ENCODE results near the gene DPF3. TPM values are rescaled to one million over a fixed set of nuclear protein-coding genes. Genes with fewer than 3 reads are reported as not detected.

DPF3 gene
- total and polyA plus RNA-seq, 2 donors, result 0.71 to 2.2 TPM

DNA sequence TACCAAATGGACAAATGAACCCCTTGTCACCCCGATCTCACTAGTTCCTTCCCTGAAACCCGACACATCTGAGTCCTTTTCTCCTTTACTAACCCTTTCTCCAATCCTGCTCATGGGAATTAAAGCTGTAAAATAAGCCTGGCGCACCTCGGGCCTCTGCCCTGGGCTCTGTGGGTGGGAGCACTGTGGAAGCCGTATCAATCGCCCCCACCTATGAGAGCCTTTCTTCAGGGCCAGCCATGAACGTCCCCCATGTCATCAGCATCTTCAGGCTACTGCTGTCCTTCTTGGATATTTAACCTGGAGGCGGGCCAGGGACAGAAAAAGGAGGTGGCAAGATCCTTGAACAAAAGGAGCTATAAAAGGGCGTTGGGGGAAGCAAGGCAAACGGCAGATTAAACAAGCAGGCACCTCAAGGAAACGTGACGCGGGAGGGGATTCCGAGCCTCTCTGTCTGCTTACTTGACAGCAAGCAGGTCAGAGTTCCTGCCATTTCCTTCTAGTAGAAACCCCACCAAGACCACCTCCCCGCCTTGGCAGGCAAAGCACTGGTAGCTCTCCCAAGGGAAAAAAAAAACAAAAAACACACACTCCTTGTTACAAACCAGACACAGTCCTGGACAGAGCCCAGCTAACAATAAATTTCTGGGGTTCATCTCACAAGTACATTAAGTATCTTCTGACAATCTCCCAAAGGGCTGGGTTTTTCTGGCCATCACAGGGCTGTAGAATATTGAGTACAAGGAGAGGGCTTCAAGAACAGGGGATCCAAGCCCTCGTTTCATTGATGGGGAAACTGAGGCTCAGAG is 62.9 kb downstream of the DPF3 start:
- Histone ChIP-seq H3K4me3 (ENCODE audit: low read depth, low read length) (no peak overlapping the region), H3K36me3 (ENCODE audit: insufficient read depth) (no peaks in the 10 kb centered on the region), H3K27ac (ENCODE audit: low read depth) (no peak overlapping the region), H3K4me1 (ENCODE audit: insufficient read depth) (no peaks in the 10 kb centered on the region)
- DNase-seq (ENCODE audit: extremely low spot score), result no peak
- 20% methylated on average over 16 of the region's 16 CpGs for WGBS

DNA sequence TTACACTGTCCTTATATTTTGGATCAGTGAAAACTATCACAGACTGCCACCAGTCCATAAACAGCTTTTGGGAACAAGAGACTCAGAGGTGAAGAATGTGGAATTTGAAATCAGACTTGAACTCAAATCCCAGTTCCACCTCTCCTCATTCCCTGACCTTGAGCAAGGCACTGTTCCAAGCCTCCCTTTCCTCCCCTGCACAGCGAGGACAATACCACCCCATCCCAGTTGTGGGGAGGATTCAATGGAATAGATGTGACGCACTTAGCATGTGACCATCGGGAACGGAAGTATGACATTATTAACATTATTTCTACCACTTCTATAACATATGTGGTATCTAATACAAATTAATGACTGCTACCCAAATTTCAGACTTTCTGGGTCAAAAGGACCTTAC is 63.5 kb downstream of the DPF3 start:
- Histone ChIP-seq H3K36me3 (ENCODE audit: insufficient read depth) (no peaks in the 10 kb centered on the region), H3K4me3 (ENCODE audit: low read depth, low read length) (no peak overlapping the region), H3K4me1 (ENCODE audit: insufficient read depth) (no peaks in the 10 kb centered on the region), H3K27ac (ENCODE audit: low read depth) (no peak overlapping the region)
- 80% methylated on average over 4 of the region's 4 CpGs for WGBS
- DNase-seq (ENCODE audit: extremely low spot score), result no peak

DNA sequence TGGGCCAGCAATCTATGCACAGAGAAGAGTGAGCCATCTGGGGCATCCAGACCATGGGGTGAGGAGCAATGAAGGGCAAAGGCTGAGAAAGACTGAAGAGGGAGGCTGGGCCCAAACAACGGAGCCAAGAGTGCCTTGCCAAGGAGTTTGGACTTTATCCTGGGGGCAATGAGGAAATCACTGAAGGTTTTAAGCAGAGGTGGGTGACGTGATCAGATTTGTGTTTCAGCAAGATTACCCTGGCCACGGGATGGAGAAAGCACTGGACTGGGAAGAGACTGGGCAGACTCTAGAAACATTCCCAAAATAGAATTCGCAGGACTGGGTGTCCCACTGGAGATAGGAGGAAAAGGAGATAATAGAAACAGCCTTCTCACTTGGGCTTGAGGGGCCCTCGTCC is 65.3 kb downstream of the DPF3 start:
- DNase-seq (ENCODE audit: extremely low spot score), result no peak
- H3K27ac ChIP-seq (ENCODE audit: low read depth), result no peak overlapping the region
- WGBS, result 70% methylated on average over 5 of the region's 5 CpGs

DNA sequence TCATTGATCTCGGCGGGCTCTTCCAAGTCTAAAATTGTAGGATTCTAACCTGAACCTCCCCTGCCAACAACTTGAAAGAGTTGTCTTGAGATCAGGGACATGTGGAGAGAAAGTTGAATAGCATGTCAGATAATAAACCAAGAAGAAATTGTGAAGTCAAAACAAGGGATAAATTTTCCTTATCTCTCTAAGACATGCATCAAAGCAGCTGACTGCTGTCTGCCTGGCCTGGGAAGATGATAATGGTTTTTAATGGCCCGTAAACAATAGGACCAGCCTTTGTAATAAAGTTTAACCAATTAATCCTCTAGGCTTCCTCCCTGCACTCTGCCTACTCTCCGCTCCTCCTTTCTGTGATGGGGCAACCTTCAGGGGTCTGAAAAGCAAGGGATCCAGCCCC is 67.9 kb downstream of the DPF3 start:
- H3K4me1 ChIP-seq (ENCODE audit: insufficient read depth), result no peaks in the 10 kb centered on the region
- 42% methylated on average over 4 of the region's 4 CpGs for WGBS
- no peaks in the 10 kb centered on the region for H3K36me3 ChIP-seq (ENCODE audit: insufficient read depth)
- DNase-seq (ENCODE audit: extremely low spot score), result no peak
- H3K27ac ChIP-seq (ENCODE audit: low read depth), result no peak overlapping the region
- H3K4me3 ChIP-seq (ENCODE audit: low read depth, low read length), result no peak overlapping the region

More for the DNA sequence above, 65.3 kb downstream of the DPF3 start:
- no peaks in the 10 kb centered on the region for H3K4me1 ChIP-seq (ENCODE audit: insufficient read depth)
- no peaks in the 10 kb centered on the region for H3K36me3 ChIP-seq (ENCODE audit: insufficient read depth)
- H3K4me3 ChIP-seq (ENCODE audit: low read depth, low read length), result no peak overlapping the region

DNA sequence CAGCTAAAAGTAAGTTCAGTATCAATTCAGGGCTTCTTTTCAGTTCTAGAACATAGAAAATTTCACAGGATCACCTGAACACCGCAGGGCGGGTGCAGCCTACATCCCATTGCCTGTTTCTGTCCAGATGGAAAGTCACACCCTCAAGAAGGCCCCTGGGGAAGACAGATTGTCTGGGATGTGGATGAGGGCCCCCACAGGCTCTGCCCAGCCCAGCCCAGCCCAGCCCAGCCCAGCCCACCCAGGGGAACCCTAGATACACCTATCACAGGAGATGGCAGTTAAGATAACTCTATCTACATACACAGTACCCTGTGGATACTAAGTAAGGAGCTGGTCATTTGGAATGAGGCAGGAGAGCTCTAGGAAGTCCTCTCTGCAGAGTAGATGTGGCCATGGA is 68.4 kb downstream of the DPF3 start:
- WGBS, result 94% methylated on average over 2 of the region's 2 CpGs
- Histone ChIP-seq H3K27ac (ENCODE audit: low read depth) (no peak overlapping the region), H3K4me1 (ENCODE audit: insufficient read depth) (no peaks in the 10 kb centered on the region), H3K4me3 (ENCODE audit: low read depth, low read length) (no peak overlapping the region), H3K36me3 (ENCODE audit: insufficient read depth) (no peaks in the 10 kb centered on the region)
- no peak for DNase-seq (ENCODE audit: extremely low spot score)

DNA sequence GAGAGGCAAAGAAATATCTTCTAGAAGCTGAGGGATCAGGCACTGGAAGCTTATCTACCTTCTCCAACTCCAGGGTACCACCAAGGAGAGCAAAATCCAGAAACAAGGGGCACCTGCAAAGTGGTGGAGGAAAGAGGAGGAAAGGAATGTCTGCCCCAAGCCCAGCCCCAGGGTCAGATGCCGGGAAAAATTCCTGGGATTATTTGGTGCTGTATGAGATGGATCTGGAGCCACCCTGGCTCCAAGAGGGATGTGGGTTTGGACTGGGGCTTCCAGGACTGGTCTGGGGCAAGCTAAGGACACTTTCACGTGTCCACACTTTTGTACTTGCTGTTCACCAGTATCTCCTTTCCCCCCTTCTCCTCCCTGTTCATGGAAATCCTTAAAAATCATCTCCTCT is 69.8 kb downstream of the DPF3 start:
- 78% methylated on average over 2 of the region's 2 CpGs for WGBS
- H3K27ac ChIP-seq (ENCODE audit: low read depth), result no peak overlapping the region
- DNase-seq (ENCODE audit: extremely low spot score), result no peak
- no peaks in the 10 kb centered on the region for H3K4me1 ChIP-seq (ENCODE audit: insufficient read depth)
- no peaks in the 10 kb centered on the region for H3K36me3 ChIP-seq (ENCODE audit: insufficient read depth)
- no peak overlapping the region for H3K4me3 ChIP-seq (ENCODE audit: low read depth, low read length)

DNA sequence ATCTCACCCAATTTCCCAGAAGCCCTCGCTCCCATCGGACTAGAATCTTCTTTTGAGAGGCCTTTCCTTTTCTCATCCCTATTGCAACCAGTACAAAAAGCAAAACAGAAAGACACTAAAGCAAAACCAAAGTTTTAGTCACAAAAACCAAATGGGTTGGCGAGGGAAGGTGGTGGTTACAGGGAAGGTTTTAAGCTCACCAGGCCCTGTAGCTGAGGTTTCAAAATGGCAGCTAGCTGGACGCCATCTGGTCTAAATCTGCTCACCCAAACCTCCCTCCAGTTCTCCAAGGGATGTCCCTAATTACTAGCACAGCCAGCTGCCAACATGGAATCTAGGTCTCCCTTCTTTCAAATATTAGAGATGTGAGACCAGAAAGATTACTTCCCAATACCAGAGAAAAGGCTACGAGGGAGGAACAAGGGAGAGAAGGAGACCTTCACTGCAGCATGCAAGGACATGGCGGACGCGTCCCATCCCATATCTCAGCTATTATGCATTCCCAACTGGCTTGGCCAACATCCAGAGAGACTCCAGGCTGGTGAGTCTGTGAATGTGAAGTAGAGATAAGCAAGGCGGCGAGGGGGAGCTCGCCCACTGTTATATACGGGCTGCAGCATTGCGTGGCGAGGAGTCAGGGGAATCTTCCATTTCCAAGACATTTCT is 70.8 kb downstream of the DPF3 start:
- no peak overlapping the region for H3K4me3 ChIP-seq (ENCODE audit: low read depth, low read length)
- 53% methylated on average over 14 of the region's 14 CpGs for WGBS
- no peaks in the 10 kb centered on the region for H3K36me3 ChIP-seq (ENCODE audit: insufficient read depth)
- H3K4me1 ChIP-seq (ENCODE audit: insufficient read depth), result no peaks in the 10 kb centered on the region
- H3K27ac ChIP-seq (ENCODE audit: low read depth), result no peak overlapping the region
- no peak for DNase-seq (ENCODE audit: extremely low spot score)

DNA sequence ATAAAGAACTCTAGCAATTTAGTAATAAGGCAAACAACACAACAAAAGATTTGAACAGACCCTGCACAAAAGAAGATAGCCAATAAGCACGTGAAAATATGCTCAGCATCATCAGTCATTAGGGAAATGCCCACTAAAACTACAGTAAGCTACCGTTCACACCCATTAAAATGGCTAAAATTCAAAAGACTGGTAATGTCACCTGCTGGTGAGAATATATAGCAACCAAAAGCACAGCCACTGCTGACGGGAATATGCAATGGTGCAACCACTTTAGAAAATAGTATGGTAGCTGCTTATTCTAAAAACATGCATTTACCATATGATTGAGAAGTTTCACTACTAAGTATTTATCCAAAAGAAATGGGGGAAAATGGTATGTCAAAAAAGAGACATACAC is 74.9 kb downstream of the DPF3 start:
- H3K36me3 ChIP-seq (ENCODE audit: insufficient read depth), result no peaks in the 10 kb centered on the region
- H3K27ac ChIP-seq (ENCODE audit: low read depth), result no peak overlapping the region
- DNase-seq (ENCODE audit: extremely low spot score), result no peak
- H3K4me3 ChIP-seq (ENCODE audit: low read depth, low read length), result no peak overlapping the region
- H3K4me1 ChIP-seq (ENCODE audit: insufficient read depth), result no peaks in the 10 kb centered on the region
- WGBS, result 76% methylated on average over 3 of the region's 3 CpGs

DNA sequence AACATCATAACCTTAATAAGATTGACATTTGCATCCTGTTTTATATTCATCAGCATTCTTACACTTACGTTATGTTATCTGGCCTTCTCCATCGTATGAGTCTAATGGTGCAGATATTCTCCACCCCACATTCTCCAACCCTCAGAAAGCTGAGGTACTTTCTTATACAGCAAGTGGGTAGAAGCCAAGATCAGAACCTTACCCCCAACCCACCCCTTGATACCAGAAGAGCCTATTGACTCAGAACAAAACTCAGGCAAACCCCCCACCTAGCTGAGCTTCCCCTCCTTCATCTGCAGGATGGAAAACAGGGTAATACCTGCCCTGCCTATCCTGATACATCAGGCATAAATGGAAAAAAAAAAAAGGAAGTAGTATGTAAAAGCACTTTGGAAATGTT is 77.6 kb downstream of the DPF3 start:
- Histone ChIP-seq H3K36me3 (ENCODE audit: insufficient read depth) (no peaks in the 10 kb centered on the region), H3K4me1 (ENCODE audit: insufficient read depth) (no peaks in the 10 kb centered on the region), H3K4me3 (ENCODE audit: low read depth, low read length) (no peak overlapping the region), H3K27ac (ENCODE audit: low read depth) (no peak overlapping the region)
- WGBS, result 73% methylated on average over 2 of the region's 2 CpGs
- DNase-seq (ENCODE audit: extremely low spot score), result no peak

DNA sequence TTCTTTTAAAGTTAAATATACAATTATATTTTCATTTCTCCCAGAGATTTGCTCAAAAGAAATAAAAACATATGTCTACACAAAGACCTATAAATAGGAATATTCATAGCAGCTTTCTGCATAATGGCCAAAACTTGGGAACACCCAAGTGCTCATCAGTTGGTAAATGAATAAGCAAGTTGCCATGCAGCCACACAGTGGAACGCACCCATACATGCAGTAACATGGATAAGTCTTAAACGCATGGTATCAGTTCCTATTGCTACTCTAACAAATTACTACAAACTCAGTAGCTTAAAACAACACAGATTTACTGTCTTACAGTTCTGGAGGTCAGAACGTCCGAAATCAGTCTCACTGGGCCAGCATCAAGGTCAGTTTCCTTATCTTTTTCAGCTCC is 78.5 kb downstream of the DPF3 start:
- Histone ChIP-seq H3K27ac (ENCODE audit: low read depth) (no peak overlapping the region), H3K4me3 (ENCODE audit: low read depth, low read length) (no peak overlapping the region), H3K36me3 (ENCODE audit: insufficient read depth) (no peaks in the 10 kb centered on the region), H3K4me1 (ENCODE audit: insufficient read depth) (no peaks in the 10 kb centered on the region)
- 72% methylated on average over 4 of the region's 4 CpGs for WGBS
- no peak for DNase-seq (ENCODE audit: extremely low spot score)

DNA sequence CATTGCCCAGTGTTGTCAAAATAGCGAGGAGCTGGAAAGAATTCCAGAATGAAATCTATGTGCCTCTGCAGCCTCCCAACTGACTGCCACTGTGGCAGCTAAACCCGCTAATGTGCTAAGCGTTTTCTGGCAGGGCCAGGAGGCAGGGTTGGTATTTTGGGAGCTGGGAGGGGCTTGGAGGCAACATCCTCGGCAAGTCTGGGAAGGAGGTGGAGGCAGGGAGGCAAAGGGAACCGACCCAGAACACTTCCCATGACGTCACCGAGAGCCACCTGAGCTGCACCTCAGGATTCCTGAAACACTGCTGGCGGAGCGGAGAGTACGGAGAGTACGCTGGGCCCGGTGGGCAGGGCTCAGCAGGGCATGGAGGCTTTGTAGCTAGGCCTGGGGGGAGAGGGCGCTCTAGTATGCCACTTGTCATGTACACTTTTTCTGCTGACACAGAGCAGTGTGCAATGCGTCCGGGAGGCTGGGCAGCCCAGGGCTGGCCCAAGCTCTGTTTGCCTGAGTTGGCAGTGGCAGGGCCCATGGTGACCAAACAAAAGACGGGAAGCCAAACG is 81.5 kb downstream of the DPF3 start:
- Histone ChIP-seq H3K27ac (ENCODE audit: low read depth) (no peak overlapping the region), H3K36me3 (ENCODE audit: insufficient read depth) (no peaks in the 10 kb centered on the region), H3K4me1 (ENCODE audit: insufficient read depth) (no peaks in the 10 kb centered on the region), H3K4me3 (ENCODE audit: low read depth, low read length) (no peak overlapping the region)
- no peak for DNase-seq (ENCODE audit: extremely low spot score)
- 68% methylated on average over 17 of the region's 17 CpGs for WGBS

DNA sequence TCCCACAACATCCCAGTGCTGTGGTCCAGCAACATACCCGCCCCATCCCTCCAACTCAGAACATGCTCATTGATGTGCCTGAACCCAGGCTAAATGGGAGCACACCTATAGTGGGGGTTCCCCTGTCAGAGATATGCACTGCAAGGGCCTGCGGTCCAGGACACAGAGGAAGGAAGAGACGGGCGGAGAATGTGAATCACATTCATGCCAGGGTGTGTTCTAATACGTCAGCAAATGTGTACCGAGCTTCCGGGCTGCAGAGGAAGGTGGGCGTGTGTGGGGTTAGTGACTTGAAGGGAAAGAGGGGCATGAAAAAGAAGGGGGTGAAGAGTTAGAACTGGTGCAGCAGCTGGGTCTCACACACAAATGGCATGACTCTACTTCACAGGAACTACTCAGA is 83.7 kb downstream of the DPF3 start:
- Histone ChIP-seq H3K36me3 (ENCODE audit: insufficient read depth) (no peaks in the 10 kb centered on the region), H3K4me3 (ENCODE audit: low read depth, low read length) (no peak overlapping the region), H3K27ac (ENCODE audit: low read depth) (no peak overlapping the region), H3K4me1 (ENCODE audit: insufficient read depth) (no peaks in the 10 kb centered on the region)
- DNase-seq (ENCODE audit: extremely low spot score), result no peak
- WGBS, result 64% methylated on average over 8 of the region's 8 CpGs

DNA sequence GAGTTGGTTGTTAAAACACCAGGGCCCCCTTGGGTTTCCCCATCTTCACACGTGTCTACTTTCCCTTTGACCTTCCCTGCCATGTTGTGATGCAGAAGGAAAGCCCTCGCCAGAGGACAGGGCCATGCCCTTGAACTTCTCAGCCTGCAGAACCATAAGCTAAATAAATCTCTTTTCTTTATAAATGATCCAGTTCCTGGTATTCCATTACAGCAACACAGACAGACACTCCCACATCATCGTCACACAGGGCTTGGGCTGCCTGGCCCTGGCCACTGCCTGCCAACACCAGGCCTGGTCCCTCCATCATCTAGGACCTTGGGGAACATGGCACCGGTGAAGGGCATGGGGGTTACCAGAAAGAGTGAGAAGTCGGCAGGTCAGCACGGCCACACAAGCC is 84.8 kb downstream of the DPF3 start:
- Histone ChIP-seq H3K27ac (ENCODE audit: low read depth) (no peak overlapping the region), H3K4me1 (ENCODE audit: insufficient read depth) (no peaks in the 10 kb centered on the region), H3K4me3 (ENCODE audit: low read depth, low read length) (no peak overlapping the region), H3K36me3 (ENCODE audit: insufficient read depth) (no peaks in the 10 kb centered on the region)
- DNase-seq (ENCODE audit: extremely low spot score), result no peak
- WGBS, result 79% methylated on average over 6 of the region's 6 CpGs

DNA sequence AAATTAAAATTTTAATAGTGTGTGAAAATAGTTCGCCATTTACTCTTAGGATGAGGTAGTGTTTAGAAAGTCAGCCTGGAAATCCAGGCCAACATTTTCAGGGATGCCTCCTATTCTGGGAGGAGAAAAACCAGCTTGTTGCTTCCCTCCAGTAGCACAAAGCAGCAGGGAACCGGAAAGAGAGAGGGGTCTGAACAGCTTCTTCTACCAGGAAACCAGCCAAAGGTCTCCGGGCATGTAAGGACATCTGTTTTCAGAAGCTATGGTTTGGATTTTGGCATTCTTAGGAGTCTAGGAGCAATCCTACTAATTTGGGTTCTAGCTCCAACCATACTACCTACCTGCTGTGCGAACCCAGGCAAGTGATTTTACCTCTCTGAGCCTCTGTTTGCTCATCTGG is 85.3 kb downstream of the DPF3 start:
- Histone ChIP-seq H3K4me3 (ENCODE audit: low read depth, low read length) (no peak overlapping the region), H3K4me1 (ENCODE audit: insufficient read depth) (no peaks in the 10 kb centered on the region), H3K27ac (ENCODE audit: low read depth) (no peak overlapping the region), H3K36me3 (ENCODE audit: insufficient read depth) (no peaks in the 10 kb centered on the region)
- DNase-seq (ENCODE audit: extremely low spot score), result no peak
- WGBS, result 72% methylated on average over 4 of the region's 4 CpGs
